ENCODE measurements around the gene TRABD2B.

TRABD2B gene

DNA sequence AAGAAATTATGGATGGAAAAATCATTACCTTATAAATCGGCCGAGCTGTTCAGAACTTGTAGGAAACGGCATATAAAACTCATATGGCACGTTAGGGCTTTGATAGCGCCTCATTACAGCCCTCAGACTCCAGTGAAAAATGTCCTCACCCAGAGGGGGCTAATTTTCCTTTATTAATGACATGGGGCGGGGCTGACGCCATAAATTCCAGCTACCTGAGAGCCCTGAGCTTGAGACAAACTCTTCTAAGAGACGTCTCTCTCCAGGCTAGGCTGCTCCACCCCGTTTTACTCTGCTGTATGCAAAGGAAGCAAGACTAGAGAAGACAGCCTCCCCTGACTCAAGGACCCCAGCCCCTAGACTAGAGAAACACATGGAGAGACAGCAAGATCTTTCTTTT lies 149.4 kb downstream of the TRABD2B start:
- TF ChIP-seq ZNF600 (tag by site-specific recombination; IDR thresholded peaks at IDR 0.05) (no peak), ZNF423 (tag by site-specific recombination; IDR thresholded peaks at IDR 0.05) (no peak), ZFP41 (tag by site-specific recombination; IDR thresholded peaks at IDR 0.05; ENCODE audit: borderline replicate concordance) (no peak), ZNF837 (tag by site-specific recombination; IDR thresholded peaks at IDR 0.05) (no peak)
- TF ChIP-seq, protein P1, sequence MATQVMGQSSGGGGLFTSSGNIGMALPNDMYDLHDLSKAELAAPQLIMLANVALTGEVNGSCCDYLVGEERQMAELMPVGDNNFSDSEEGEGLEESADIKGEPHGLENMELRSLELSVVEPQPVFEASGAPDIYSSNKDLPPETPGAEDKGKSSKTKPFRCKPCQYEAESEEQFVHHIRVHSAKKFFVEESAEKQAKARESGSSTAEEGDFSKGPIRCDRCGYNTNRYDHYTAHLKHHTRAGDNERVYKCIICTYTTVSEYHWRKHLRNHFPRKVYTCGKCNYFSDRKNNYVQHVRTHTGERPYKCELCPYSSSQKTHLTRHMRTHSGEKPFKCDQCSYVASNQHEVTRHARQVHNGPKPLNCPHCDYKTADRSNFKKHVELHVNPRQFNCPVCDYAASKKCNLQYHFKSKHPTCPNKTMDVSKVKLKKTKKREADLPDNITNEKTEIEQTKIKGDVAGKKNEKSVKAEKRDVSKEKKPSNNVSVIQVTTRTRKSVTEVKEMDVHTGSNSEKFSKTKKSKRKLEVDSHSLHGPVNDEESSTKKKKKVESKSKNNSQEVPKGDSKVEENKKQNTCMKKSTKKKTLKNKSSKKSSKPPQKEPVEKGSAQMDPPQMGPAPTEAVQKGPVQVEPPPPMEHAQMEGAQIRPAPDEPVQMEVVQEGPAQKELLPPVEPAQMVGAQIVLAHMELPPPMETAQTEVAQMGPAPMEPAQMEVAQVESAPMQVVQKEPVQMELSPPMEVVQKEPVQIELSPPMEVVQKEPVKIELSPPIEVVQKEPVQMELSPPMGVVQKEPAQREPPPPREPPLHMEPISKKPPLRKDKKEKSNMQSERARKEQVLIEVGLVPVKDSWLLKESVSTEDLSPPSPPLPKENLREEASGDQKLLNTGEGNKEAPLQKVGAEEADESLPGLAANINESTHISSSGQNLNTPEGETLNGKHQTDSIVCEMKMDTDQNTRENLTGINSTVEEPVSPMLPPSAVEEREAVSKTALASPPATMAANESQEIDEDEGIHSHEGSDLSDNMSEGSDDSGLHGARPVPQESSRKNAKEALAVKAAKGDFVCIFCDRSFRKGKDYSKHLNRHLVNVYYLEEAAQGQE (tag by site-specific recombination; IDR thresholded peaks at IDR 0.05): no peak
- no peaks in the 10 kb centered on the region for H3K36me3 ChIP-seq (ENCODE audit: control insufficient read depth in 2 of 2, insufficient read depth in 1 of 2, low read length in 2 of 2)
- no peaks in the 10 kb centered on the region for H3K9me3 ChIP-seq (ENCODE audit: control insufficient read depth, insufficient read depth, low read depth, low read length)
- CTCF ChIA-PET: no interaction called here
- H3K4me3 ChIP-seq (ENCODE audit: low read depth, low read length): no peak overlapping the region
- POLR2A ChIA-PET: no interaction called here
- no peaks in the 10 kb centered on the region for H3K4me1 ChIP-seq (ENCODE audit: control insufficient read depth, insufficient read depth, low read length)
- no peak overlapping the region for H3K27ac ChIP-seq (ENCODE audit: extremely low read depth, low read depth, low read length)

DNA sequence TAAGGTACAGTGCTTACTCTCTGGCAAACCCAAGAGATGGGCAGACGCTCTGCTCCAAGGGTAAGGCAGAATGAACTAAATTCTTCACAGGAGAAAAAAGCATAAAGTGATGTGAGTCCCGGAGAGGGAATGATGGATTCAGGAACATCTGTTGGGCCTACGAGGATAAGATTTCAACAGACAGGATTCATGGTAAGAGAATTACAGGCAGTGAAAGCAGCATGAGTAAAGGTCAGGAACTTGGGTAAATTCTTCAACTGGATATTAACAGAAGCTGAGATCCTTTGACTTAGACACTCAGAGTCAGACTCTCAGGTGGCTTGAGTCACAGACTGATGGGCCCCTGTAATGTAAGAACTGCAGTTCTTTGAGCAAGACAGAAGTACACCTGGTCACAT lies 152.6 kb downstream of the TRABD2B start:
- Histone ChIP-seq H3K4me3 (ENCODE audit: low read depth, low read length) (no peak overlapping the region), H3K4me1 (ENCODE audit: control insufficient read depth, insufficient read depth, low read length) (no peaks in the 10 kb centered on the region), H3K36me3 (ENCODE audit: control insufficient read depth in 2 of 2, insufficient read depth in 1 of 2, low read length in 2 of 2) (no peaks in the 10 kb centered on the region), H3K9me3 (ENCODE audit: control insufficient read depth, insufficient read depth, low read depth, low read length) (no peaks in the 10 kb centered on the region), H3K27ac (ENCODE audit: extremely low read depth, low read depth, low read length) (no peak overlapping the region)
- ChIA-PET CTCF (no interaction called here), POLR2A (no interaction called here)
- no peak for TF ChIP-seq ZNF837 (tag by site-specific recombination; IDR thresholded peaks at IDR 0.05)
- TF ChIP-seq, protein P2, sequence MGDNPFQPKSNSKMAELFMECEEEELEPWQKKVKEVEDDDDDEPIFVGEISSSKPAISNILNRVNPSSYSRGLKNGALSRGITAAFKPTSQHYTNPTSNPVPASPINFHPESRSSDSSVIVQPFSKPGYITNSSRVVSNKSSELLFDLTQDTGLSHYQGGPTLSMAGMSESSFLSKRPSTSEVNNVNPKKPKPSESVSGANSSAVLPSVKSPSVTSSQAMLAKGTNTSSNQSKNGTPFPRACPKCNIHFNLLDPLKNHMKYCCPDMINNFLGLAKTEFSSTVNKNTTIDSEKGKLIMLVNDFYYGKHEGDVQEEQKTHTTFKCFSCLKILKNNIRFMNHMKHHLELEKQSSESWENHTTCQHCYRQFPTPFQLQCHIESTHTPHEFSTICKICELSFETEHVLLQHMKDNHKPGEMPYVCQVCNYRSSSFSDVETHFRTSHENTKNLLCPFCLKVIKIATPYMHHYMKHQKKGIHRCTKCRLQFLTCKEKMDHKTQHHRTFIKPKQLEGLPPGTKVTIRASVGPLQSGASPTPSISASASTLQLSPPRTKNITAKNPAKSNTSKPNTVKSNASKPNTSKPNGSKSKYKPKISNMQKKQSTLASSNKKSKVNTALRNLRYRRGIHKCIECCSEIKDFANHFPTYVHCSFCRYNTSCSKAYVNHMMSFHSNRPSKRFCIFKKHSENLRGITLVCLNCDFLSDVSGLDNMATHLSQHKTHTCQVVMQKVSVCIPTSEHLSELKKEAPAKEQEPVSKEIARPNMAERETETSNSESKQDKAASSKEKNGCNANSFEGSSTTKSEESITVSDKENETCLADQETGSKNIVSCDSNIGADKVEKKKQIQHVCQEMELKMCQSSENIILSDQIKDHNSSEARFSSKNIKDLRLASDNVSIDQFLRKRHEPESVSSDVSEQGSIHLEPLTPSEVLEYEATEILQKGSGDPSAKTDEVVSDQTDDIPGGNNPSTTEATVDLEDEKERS (tag by site-specific recombination; IDR thresholded peaks at IDR 0.05): no peak
- TF ChIP-seq HIC1 (tag by site-specific recombination; IDR thresholded peaks at IDR 0.05): no peak
- no peak for TF ChIP-seq ZNF624 (tag by site-specific recombination; IDR thresholded peaks at IDR 0.05)
- no peak for TF ChIP-seq ZNF555 (tag by site-specific recombination; conservative IDR thresholded peaks at IDR 0.05)
- TF ChIP-seq ZNF510 (tag by site-specific recombination; IDR thresholded peaks at IDR 0.05; ENCODE audit: insufficient replicate concordance): no peak
- TF ChIP-seq, protein P3, sequence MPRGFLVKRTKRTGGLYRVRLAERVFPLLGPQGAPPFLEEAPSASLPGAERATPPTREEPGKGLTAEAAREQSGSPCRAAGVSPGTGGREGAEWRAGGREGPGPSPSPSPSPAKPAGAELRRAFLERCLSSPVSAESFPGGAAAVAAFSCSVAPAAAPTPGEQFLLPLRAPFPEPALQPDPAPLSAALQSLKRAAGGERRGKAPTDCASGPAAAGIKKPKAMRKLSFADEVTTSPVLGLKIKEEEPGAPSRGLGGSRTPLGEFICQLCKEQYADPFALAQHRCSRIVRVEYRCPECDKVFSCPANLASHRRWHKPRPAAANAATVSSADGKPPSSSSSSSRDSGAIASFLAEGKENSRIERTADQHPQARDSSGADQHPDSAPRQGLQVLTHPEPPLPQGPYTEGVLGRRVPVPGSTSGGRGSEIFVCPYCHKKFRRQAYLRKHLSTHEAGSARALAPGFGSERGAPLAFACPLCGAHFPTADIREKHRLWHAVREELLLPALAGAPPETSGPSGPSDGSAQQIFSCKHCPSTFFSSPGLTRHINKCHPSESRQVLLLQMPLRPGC (tag by site-specific recombination; IDR thresholded peaks at IDR 0.05): no peak
- no peak for TF ChIP-seq ZNF391 (tag by site-specific recombination; IDR thresholded peaks at IDR 0.05; ENCODE audit: borderline replicate concordance, low read depth)
- TF ChIP-seq ZSCAN16 (tag by site-specific recombination; IDR thresholded peaks at IDR 0.05): no peak
- no peak for TF ChIP-seq ZBTB48 (tag by site-specific recombination; IDR thresholded peaks at IDR 0.05)
- TF ChIP-seq, protein P4, sequence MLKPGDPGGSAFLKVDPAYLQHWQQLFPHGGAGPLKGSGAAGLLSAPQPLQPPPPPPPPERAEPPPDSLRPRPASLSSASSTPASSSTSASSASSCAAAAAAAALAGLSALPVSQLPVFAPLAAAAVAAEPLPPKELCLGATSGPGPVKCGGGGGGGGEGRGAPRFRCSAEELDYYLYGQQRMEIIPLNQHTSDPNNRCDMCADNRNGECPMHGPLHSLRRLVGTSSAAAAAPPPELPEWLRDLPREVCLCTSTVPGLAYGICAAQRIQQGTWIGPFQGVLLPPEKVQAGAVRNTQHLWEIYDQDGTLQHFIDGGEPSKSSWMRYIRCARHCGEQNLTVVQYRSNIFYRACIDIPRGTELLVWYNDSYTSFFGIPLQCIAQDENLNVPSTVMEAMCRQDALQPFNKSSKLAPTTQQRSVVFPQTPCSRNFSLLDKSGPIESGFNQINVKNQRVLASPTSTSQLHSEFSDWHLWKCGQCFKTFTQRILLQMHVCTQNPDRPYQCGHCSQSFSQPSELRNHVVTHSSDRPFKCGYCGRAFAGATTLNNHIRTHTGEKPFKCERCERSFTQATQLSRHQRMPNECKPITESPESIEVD (tag by site-specific recombination; IDR thresholded peaks at IDR 0.05): no peak
- no peak for TF ChIP-seq ZSCAN30 (tag by site-specific recombination; IDR thresholded peaks at IDR 0.05)
- no peak for TF ChIP-seq ZNF239 (tag by site-specific recombination; IDR thresholded peaks at IDR 0.05)
- TF ChIP-seq, protein P5, sequence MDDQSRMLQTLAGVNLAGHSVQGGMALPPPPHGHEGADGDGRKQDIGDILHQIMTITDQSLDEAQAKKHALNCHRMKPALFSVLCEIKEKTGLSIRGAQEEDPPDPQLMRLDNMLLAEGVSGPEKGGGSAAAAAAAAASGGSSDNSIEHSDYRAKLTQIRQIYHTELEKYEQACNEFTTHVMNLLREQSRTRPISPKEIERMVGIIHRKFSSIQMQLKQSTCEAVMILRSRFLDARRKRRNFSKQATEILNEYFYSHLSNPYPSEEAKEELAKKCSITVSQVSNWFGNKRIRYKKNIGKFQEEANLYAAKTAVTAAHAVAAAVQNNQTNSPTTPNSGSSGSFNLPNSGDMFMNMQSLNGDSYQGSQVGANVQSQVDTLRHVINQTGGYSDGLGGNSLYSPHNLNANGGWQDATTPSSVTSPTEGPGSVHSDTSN (CRISPR knock-in tag; IDR thresholded peaks at IDR 0.05): no peak
